Smooth muscle cell (in vitro differentiated cells): ENCODE measurements around the gene SMOC2. TPM values are rescaled to one million over a fixed set of nuclear protein-coding genes. Genes with fewer than 3 reads are reported as not detected.

Experiments
- DNase-seq: peaks from one replicate; lab custom pipeline; 2025; ENCODE audit not compliant: unreplicated experiment; lab: John Stamatoyannopoulos, UW
- H2AFZ ChIP-seq: fragments of 200-600 bp; sonication (generic); 2 replicates; pipeline ENCODE4 v1.6.0; 2016; ENCODE audit warnings: antibody characterized with exemption, low read depth, mild to moderate bottlenecking
- H3F3A ChIP-seq: fragments of 200-600 bp; sonication (generic); 2 replicates; pipeline ENCODE4 v1.6.0; 2017; ENCODE audit warnings: antibody characterized with exemption, low read depth
- H3K27ac ChIP-seq: fragments of 200-600 bp; sonication (generic); 2 replicates; pipeline ENCODE4 v1.5.1; 2016; ENCODE audit warnings: low read depth, mild to moderate bottlenecking
- H3K27me3 ChIP-seq: fragments of 200-600 bp; sonication (generic); 2 replicates; pipeline ENCODE4 v1.6.1; 2016; ENCODE audit warnings: low read depth, mild to moderate bottlenecking
- H3K36me3 ChIP-seq: fragments of 200-600 bp; sonication (generic); 2 replicates; pipeline ENCODE4 v1.5.1; 2016; ENCODE audit warnings: low read depth
- H3K4me1 ChIP-seq: fragments of 200-600 bp; sonication (generic); 2 replicates; pipeline ENCODE4 v1.5.1; 2016; ENCODE audit warnings: low read depth
- H3K4me2 ChIP-seq: fragments of 200-600 bp; sonication (generic); 2 replicates; pipeline ENCODE4 v1.6.0; 2016; ENCODE audit warnings: mild to moderate bottlenecking
- H3K4me3 ChIP-seq: fragments of 200-600 bp; sonication (generic); 2 replicates; pipeline ENCODE4 v1.5.1; 2016; ENCODE audit warnings: mild to moderate bottlenecking
- H3K79me2 ChIP-seq: fragments of 200-600 bp; sonication (generic); 2 replicates; pipeline ENCODE4 v1.6.0; 2016; ENCODE audit warnings: low read depth, mild to moderate bottlenecking
- H3K9ac ChIP-seq: fragments of 200-600 bp; sonication (generic); 2 replicates; pipeline ENCODE4 v1.6.0; 2016; ENCODE audit warnings: low read depth
- H3K9me3 ChIP-seq: fragments of 200-600 bp; sonication (generic); replicated peaks from 2 replicates; pipeline ENCODE4 v1.5.1; 2016; ENCODE audit warnings: low read depth
- H4K20me1 ChIP-seq: fragments of 200-600 bp; sonication (generic); 2 replicates; pipeline ENCODE4 v1.6.0; 2016; ENCODE audit warnings: low read depth
- CTCF ChIP-seq: fragments of 200-600 bp; sonication (generic); IDR thresholded peaks from 2 replicates; pipeline ENCODE4 v1.5.1; 2017; ENCODE audit warnings: borderline replicate concordance, mild to moderate bottlenecking, antibody characterized with exemption; ENCODE audit not compliant: insufficient read depth, poor library complexity, severe bottlenecking
- WGBS: methylation state at CpG from one replicate; pipeline ENCODE4 v1.1.7; 2016; ENCODE audit warnings: low lambda C conversion rate; 5-methylcytosine and 5-hydroxymethylcytosine counted together
- polyA plus RNA-seq: library from polyadenylated mRNA; unstranded; fragments of >200 nt; fragmentation: Nextera tagmentation; extraction: Ambion mirVana; gene quantifications from 2 replicates; pipeline ENCODE4 v1.2.1, GENCODE V29; 2016
- total RNA-seq: library from RNA; depleted of rRNA; stranded (reverse); fragments of >200 nt; gene quantifications from 2 replicates; pipeline ENCODE4 v1.2.3, GENCODE V29; 2014

Gene SMOC2
- total and polyA plus RNA-seq, 2 experiments from 2014 or later = 0.63 to 1.2 TPM

- peaks cover 11% of the 10 kb centered on the region for H3K27me3 ChIP-seq
- TF ChIP-seq CTCF = no peak
- no peak for DNase-seq
- no peaks in the 10 kb centered on the region for H3K9me3 ChIP-seq
- H3K4me1 ChIP-seq = no peaks in the 10 kb centered on the region
- no peaks in the 10 kb centered on the region for H3K79me2 ChIP-seq
- no peak overlapping the region for H3K4me2 ChIP-seq
- H3K36me3 ChIP-seq = no peaks in the 10 kb centered on the region
- no peak overlapping the region for H2AFZ ChIP-seq
- no peaks in the 10 kb centered on the region for H4K20me1 ChIP-seq
- 50% methylated on average over 14 of the region's 14 CpGs for WGBS
- no peak overlapping the region for H3K4me3 ChIP-seq
- H3K27ac ChIP-seq = no peak overlapping the region
- H3F3A ChIP-seq = no peaks in the 10 kb centered on the region
- no peak overlapping the region for H3K9ac ChIP-seq
Measured at GRCh38 chr6:168469521-168469920, 28.5 kb downstream of the SMOC2 start.

GRCh38 chr6:168469926-168470325, 28.9 kb downstream of the SMOC2 start:
- H3K4me1 ChIP-seq = no peaks in the 10 kb centered on the region
- no peak for TF ChIP-seq CTCF
- peaks cover 15% of the 10 kb centered on the region for H3K27me3 ChIP-seq
- no peak overlapping the region for H3K27ac ChIP-seq
- H4K20me1 ChIP-seq = no peaks in the 10 kb centered on the region
- no peaks in the 10 kb centered on the region for H3F3A ChIP-seq
- DNase-seq = no peak
- no peaks in the 10 kb centered on the region for H3K36me3 ChIP-seq
- no peaks in the 10 kb centered on the region for H3K9me3 ChIP-seq
- 90% methylated on average over 5 of the region's 5 CpGs for whole genome bisulfite sequencing
- no peaks in the 10 kb centered on the region for H3K79me2 ChIP-seq
- no peak overlapping the region for H3K4me2 ChIP-seq
- no peak overlapping the region for H3K4me3 ChIP-seq
- no peak overlapping the region for H2AFZ ChIP-seq
- H3K9ac ChIP-seq = no peak overlapping the region

GRCh38 chr6:168472363-168472762, 31.4 kb downstream of the SMOC2 start:
- H3F3A ChIP-seq = no peaks in the 10 kb centered on the region
- peaks cover 13% of the 10 kb centered on the region for H3K27me3 ChIP-seq
- DNase-seq = no peak
- no peaks in the 10 kb centered on the region for H3K36me3 ChIP-seq
- TF ChIP-seq CTCF = no peak
- no peaks in the 10 kb centered on the region for H3K79me2 ChIP-seq
- H3K4me3 ChIP-seq = no peak overlapping the region
- no peak overlapping the region for H3K9ac ChIP-seq
- 94% methylated on average over 1 of the region's 1 CpG for WGBS
- H3K27ac ChIP-seq = no peak overlapping the region
- H2AFZ ChIP-seq = no peak overlapping the region
- no peaks in the 10 kb centered on the region for H3K9me3 ChIP-seq
- H4K20me1 ChIP-seq = no peaks in the 10 kb centered on the region
- H3K4me1 ChIP-seq = no peaks in the 10 kb centered on the region
- H3K4me2 ChIP-seq = no peak overlapping the region

GRCh38 chr6:168473197-168473596, 32.2 kb downstream of the SMOC2 start:
- no peaks in the 10 kb centered on the region for H3K9me3 ChIP-seq
- H3K9ac ChIP-seq = no peak overlapping the region
- no peak overlapping the region for H3K4me3 ChIP-seq
- no peak overlapping the region for H3K27ac ChIP-seq
- no peak for DNase-seq
- H3F3A ChIP-seq = no peaks in the 10 kb centered on the region
- H3K27me3 ChIP-seq = peaks cover 13% of the 10 kb centered on the region
- H3K4me1 ChIP-seq = no peaks in the 10 kb centered on the region
- no peak for TF ChIP-seq CTCF
- H4K20me1 ChIP-seq = no peaks in the 10 kb centered on the region
- no peaks in the 10 kb centered on the region for H3K36me3 ChIP-seq
- WGBS = 91% methylated on average over 7 of the region's 7 CpGs
- H2AFZ ChIP-seq = no peak overlapping the region
- no peaks in the 10 kb centered on the region for H3K79me2 ChIP-seq
- no peak overlapping the region for H3K4me2 ChIP-seq
